Fibroblast of the aortic adventitia (primary cell): Measurements from ENCODE around the gene SHANK1. TPM values are rescaled to one million over a fixed set of nuclear protein-coding genes. Genes with fewer than 3 reads are reported as not detected.

Experiments
- DNase-seq: peaks from one replicate; pipeline ENCODE4 v3.0.0-alpha.2; 2010; ENCODE audit warnings: low read depth
- H3K4me3 ChIP-seq: 2 replicates; pipeline ENCODE4 v1.5.1; 2011; ENCODE audit warnings: low read depth, mild to moderate bottlenecking, control low read depth, low read length, moderate library complexity
- total RNA-seq: library from RNA; depleted of rRNA; stranded (reverse); fragments of >200 nt; gene quantifications from 2 replicates; pipeline ENCODE4 v1.2.3, GENCODE V29; 2012; ENCODE audit warnings: low replicate concordance
- TF ChIP-seq, protein P1 (sequence below): IDR thresholded peaks from 2 replicates; pipeline ENCODE4 v1.5.1; 2011; ENCODE audit warnings: mild to moderate bottlenecking, low read length, control low read depth, inconsistent platforms; ENCODE audit not compliant: insufficient read depth

Gene SHANK1
- total RNA-seq, 1 donor = 4.2 TPM

GRCh38 chr19:50633359-50633758 lies 86.2 kb downstream of the SHANK1 start:
- TF ChIP-seq, protein P1, sequence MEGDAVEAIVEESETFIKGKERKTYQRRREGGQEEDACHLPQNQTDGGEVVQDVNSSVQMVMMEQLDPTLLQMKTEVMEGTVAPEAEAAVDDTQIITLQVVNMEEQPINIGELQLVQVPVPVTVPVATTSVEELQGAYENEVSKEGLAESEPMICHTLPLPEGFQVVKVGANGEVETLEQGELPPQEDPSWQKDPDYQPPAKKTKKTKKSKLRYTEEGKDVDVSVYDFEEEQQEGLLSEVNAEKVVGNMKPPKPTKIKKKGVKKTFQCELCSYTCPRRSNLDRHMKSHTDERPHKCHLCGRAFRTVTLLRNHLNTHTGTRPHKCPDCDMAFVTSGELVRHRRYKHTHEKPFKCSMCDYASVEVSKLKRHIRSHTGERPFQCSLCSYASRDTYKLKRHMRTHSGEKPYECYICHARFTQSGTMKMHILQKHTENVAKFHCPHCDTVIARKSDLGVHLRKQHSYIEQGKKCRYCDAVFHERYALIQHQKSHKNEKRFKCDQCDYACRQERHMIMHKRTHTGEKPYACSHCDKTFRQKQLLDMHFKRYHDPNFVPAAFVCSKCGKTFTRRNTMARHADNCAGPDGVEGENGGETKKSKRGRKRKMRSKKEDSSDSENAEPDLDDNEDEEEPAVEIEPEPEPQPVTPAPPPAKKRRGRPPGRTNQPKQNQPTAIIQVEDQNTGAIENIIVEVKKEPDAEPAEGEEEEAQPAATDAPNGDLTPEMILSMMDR = no peak
- no peak overlapping the region for H3K4me3 ChIP-seq
- no peak for DNase-seq

DNA sequence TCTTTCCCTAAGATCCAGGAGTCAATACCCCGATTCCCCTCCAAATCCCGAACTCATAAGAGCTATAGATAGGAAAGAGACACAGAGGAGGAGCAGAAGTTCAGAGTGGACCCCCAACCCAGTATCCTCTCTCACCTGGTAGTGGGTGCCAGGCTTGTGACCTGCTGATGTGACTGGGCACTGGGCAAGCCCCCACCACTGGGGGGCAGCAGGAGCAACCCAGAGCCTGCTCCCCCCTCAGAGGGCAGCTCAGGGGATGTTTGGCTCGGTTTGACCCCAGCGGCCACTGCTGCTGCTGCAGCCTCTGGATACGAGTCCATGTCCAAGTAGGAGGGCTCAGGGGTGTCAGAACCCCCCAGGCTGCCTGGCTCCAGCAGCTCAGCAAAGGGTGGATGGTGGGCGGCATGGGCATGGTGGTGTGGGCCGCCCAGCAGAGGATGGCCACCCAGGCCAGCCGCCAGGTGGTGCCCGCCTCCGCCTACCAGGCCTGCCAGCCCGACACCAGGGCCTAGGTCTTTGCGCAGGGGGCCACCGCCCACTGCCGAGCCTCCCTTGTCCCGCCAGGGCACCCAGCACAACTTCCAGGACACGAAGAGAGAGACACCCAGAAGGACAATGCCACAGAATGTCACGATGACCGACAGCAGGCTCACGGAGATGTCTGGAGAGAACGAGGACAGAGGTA lies 87.3 kb downstream of the SHANK1 start:
- DNase-seq = no peak
- H3K4me3 ChIP-seq = no peak overlapping the region
- TF ChIP-seq, protein P1 = no peak

GRCh38 chr19:50629801-50630200 lies 89.8 kb downstream of the SHANK1 start:
- H3K4me3 ChIP-seq = no peak overlapping the region
- no peak for DNase-seq
- TF ChIP-seq, protein P1 = no peak

DNA sequence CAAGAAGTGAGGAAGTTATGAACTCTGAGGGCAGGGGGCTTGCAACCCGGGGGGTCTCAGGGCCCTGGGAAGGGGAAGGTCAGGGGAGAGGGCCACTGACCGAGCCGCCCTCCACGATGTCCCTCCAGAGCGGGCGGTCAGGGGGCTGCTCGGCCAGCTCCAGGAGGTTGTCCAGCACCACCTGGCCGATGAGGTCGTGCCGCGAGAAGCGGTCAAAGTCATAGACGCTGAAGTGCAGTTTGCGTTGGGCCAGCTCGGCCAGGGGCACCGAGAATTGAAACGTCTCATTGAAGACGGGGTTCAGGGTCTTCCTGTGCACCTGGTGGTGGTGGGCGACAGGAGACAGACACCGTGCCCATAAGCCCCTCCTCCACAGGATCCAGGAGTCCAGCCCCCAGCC lies 90.4 kb downstream of the SHANK1 start:
- DNase-seq = no peak
- TF ChIP-seq, protein P1 = no peak
- H3K4me3 ChIP-seq = no peak overlapping the region

DNA sequence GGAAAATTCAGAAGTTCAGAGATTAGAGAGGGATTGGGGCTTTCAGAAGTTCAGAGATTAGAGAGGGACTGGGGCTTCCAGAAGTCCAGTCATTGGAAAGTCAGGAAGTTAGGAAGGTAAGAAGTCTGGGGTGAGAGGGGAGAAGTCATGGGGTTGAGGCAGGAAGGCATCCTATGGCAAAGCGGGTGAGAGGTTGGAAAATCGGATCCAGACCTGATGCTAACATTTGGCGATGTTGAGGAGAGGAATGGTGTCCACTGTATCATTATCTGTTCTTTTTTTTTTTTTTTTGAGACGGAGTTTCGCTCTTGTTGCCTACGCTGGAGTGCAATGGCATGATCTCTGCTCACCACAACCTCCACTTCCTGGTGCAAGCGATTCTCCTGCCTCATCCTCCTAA lies 91.1 kb downstream of the SHANK1 start:
- no peak for DNase-seq
- TF ChIP-seq, protein P1 = no peak
- no peak overlapping the region for H3K4me3 ChIP-seq

GRCh38 chr19:50628146-50628545 lies 91.5 kb downstream of the SHANK1 start:
- no peak overlapping the region for H3K4me3 ChIP-seq
- TF ChIP-seq, protein P1 = no peak
- DNase-seq = no peak

GRCh38 chr19:50626795-50627194 lies 92.8 kb downstream of the SHANK1 start:
- DNase-seq = no peak

More at GRCh38 chr19:50626795-50627194, 92.8 kb downstream of the SHANK1 start:
- TF ChIP-seq, protein P1 = no peak
- H3K4me3 ChIP-seq = no peak overlapping the region
